Common myeloid progenitor, CD34-positive (primary cell): Measurements from ENCODE around the gene MTHFD1L.

ENCODE experiments used
- CTCF ChIA-PET: fragments of 350-600 bp; sonication (Branson Sonifier 250); formaldehyde crosslinking; loops from one replicate; lab custom pipeline; 2021; ENCODE audit warnings: antibody characterized with exemption; lab: Charles Lee
- POLR2A ChIA-PET: fragments of 350-600 bp; sonication (Branson Sonifier 250); formaldehyde crosslinking; loops from one replicate; lab custom pipeline; 2021; ENCODE audit warnings: antibody characterized with exemption; lab: Charles Lee
- DNase-seq, 3 donors: peaks; one replicate each; pipeline versions ENCODE4 v3.0.0 to v3.0.0-alpha.2; 2013
- H3K27ac ChIP-seq, 2 experiments: 1 replicate in 1 of 2; 2 replicates in 1 of 2; pipeline ENCODE4 v1.7.0; 2013; ENCODE audit warnings: inconsistent platforms in 2 of 2, low read length in 2 of 2, mild to moderate bottlenecking in 2 of 2, low read depth in 1 of 2, moderate library complexity in 1 of 2; ENCODE audit not compliant: severe bottlenecking in 2 of 2, insufficient read depth in 1 of 2, poor library complexity in 1 of 2
- H3K27me3 ChIP-seq, 5 experiments: replicated peaks in 2 of 5; 1 replicate in 3 of 5; 2 replicates in 2 of 5; pipeline versions ENCODE4 v1.6.1 to v1.7.0; 2013; ENCODE audit warnings: low read length in 4 of 5, mild to moderate bottlenecking in 2 of 5, moderate library complexity in 2 of 5, inconsistent platforms in 1 of 5; ENCODE audit not compliant: insufficient read depth in 5 of 5, control insufficient read depth in 4 of 5
- H3K36me3 ChIP-seq, 4 experiments: 1 replicate in 2 of 4; 2 replicates in 2 of 4; pipeline versions ENCODE4 v1.6.1 to v1.7.0; 2013; ENCODE audit warnings: low read length in 3 of 4, control low read depth in 1 of 4, mild to moderate bottlenecking in 1 of 4; ENCODE audit not compliant: control insufficient read depth in 4 of 4, insufficient read depth in 4 of 4
- H3K4me1 ChIP-seq, 4 experiments: 1 replicate in 3 of 4; 2 replicates in 1 of 4; pipeline versions ENCODE4 v1.6.1 to v1.7.1; 2013; ENCODE audit warnings: low read length in 3 of 4, mild to moderate bottlenecking in 3 of 4, control low read depth in 1 of 4, inconsistent platforms in 1 of 4, moderate library complexity in 1 of 4; ENCODE audit not compliant: control insufficient read depth in 4 of 4, insufficient read depth in 4 of 4; ENCODE audit errors: control extremely low read depth in 1 of 4
- H3K4me3 ChIP-seq, 7 experiments: 1 replicate in 4 of 7; 2 replicates in 3 of 7; pipeline versions ENCODE4 v1.5.1 to v1.7.0; 2013; ENCODE audit warnings: mild to moderate bottlenecking in 7 of 7, low read length in 6 of 7, moderate library complexity in 6 of 7, inconsistent platforms in 2 of 7, low read depth in 2 of 7, control low read depth in 1 of 7; ENCODE audit not compliant: insufficient read depth in 4 of 7, control insufficient read depth in 1 of 7; ENCODE audit errors: extremely low read depth in 1 of 7
- H3K9me3 ChIP-seq, 5 experiments: 1 replicate in 4 of 5; 2 replicates in 1 of 5; pipeline versions ENCODE4 v1.6.1 to v1.7.1; 2013; ENCODE audit warnings: low read length in 4 of 5, mild to moderate bottlenecking in 2 of 5, inconsistent platforms in 1 of 5, low read depth in 1 of 5, moderate library complexity in 1 of 5; ENCODE audit not compliant: control insufficient read depth in 4 of 5, insufficient read depth in 2 of 5; ENCODE audit errors: control extremely low read depth in 1 of 5
- WGBS: methylation state at CpG from one replicate; pipeline ENCODE4 v1.1.5; 2013; ENCODE audit not compliant: insufficient coverage; 5-methylcytosine and 5-hydroxymethylcytosine counted together

MTHFD1L gene

GRCh38 chr6:150937132-150937906 is 71.8 kb downstream of the MTHFD1L start:
- H3K27ac ChIP-seq = no peak overlapping the region
- H3K9me3 ChIP-seq = no peaks in the 10 kb centered on the region
- POLR2A ChIA-PET = no interaction called here
- WGBS = 97% methylated on average over 21 of the region's 26 CpGs
- CTCF ChIA-PET = no interaction called here
- no peaks in the 10 kb centered on the region for H3K27me3 ChIP-seq
- H3K4me1 ChIP-seq = no peaks in the 10 kb centered on the region
- H3K36me3 ChIP-seq = peaks cover 6 to 63% (median 27%) of the 10 kb centered on the region in 4 experiments
- no peak for DNase-seq
- H3K4me3 ChIP-seq = no peak overlapping the region

GRCh38 chr6:150939399-150939798 is 73.9 kb downstream of the MTHFD1L start:
- DNase-seq = no peak
- Histone ChIP-seq H3K27ac (no peak overlapping the region), H3K27me3 (no peaks in the 10 kb centered on the region), H3K36me3 (peaks cover 4 to 54% (median 24%) of the 10 kb centered on the region in 4 experiments), H3K9me3 (no peaks in the 10 kb centered on the region), H3K4me1 (no peaks in the 10 kb centered on the region), H3K4me3 (no peak overlapping the region)
- WGBS = 97% methylated on average over 4 of the region's 5 CpGs
- ChIA-PET POLR2A (interaction anchor here (0.7 kb wide), 1 partner anchor 347 kb away, joined by 3 read pairs; no protein-coding TSS in a partner anchor), CTCF (no interaction called here)

- Histone ChIP-seq H3K4me1 (no peaks in the 10 kb centered on the region), H3K36me3 (peaks cover 5 to 62% (median 28%) of the 10 kb centered on the region in 4 experiments), H3K27ac (no peak overlapping the region), H3K4me3 (no peak overlapping the region), H3K27me3 (no peaks in the 10 kb centered on the region), H3K9me3 (no peaks in the 10 kb centered on the region)
- POLR2A ChIA-PET = no interaction called here
- WGBS = 97% methylated on average over 6 of the region's 7 CpGs
- CTCF ChIA-PET = no interaction called here
- DNase-seq = no peak
These were observed 75.4 kb downstream of the MTHFD1L start for GRCh38 chr6:150940941-150941340.

- ChIA-PET CTCF (no interaction called here), POLR2A (no interaction called here)
- no peaks in the 10 kb centered on the region for H3K27me3 ChIP-seq
- no peak for DNase-seq
- H3K36me3 ChIP-seq = peaks cover 8 to 61% (median 35%) of the 10 kb centered on the region in 4 experiments
- WGBS = 96% methylated on average over 9 of the region's 11 CpGs
- no peak overlapping the region for H3K27ac ChIP-seq
- H3K9me3 ChIP-seq = no peaks in the 10 kb centered on the region
- H3K4me1 ChIP-seq = no peaks in the 10 kb centered on the region
- H3K4me3 ChIP-seq = no peak overlapping the region
These were observed 84.0 kb downstream of the MTHFD1L start for GRCh38 chr6:150949526-150949925.

GRCh38 chr6:150953851-150954250 is 88.3 kb downstream of the MTHFD1L start:
- Histone ChIP-seq H3K27me3 (no peaks in the 10 kb centered on the region), H3K4me3 (no peak overlapping the region), H3K27ac (no peak overlapping the region), H3K9me3 (no peaks in the 10 kb centered on the region), H3K4me1 (no peaks in the 10 kb centered on the region), H3K36me3 (peaks cover 4 to 62% (median 33%) of the 10 kb centered on the region in 4 experiments)
- DNase-seq = no peak
- CTCF ChIA-PET = no interaction called here
- POLR2A ChIA-PET = no interaction called here
- WGBS = 100% methylated on average over 2 of the region's 5 CpGs

- no peaks in the 10 kb centered on the region for H3K27me3 ChIP-seq
- H3K36me3 ChIP-seq = peaks cover 4 to 53% (median 29%) of the 10 kb centered on the region in 4 experiments
- H3K9me3 ChIP-seq = no peaks in the 10 kb centered on the region
- WGBS = 95% methylated on average over 4 of the region's 4 CpGs
- H3K27ac ChIP-seq = no peak overlapping the region
- no peak overlapping the region for H3K4me3 ChIP-seq
- POLR2A ChIA-PET = interaction anchor here (0.6 kb wide), 1 partner anchor 506 kb away, joined by 3 read pairs; no protein-coding TSS in a partner anchor
- CTCF ChIA-PET = interaction anchor here (1.4 to 1.5 kb wide), 2 partner anchors 17 to 67 kb away, joined by 3 to 4 read pairs; no protein-coding TSS in a partner anchor
- H3K4me1 ChIP-seq = no peaks in the 10 kb centered on the region
- DNase-seq = no peak
These were observed 93.7 kb downstream of the MTHFD1L start for GRCh38 chr6:150959166-150959565.

GRCh38 chr6:150962436-150962835 is 96.9 kb downstream of the MTHFD1L start:
- no peak for DNase-seq
- POLR2A ChIA-PET = no interaction called here
- Histone ChIP-seq H3K4me1 (no peaks in the 10 kb centered on the region), H3K4me3 (no peak overlapping the region), H3K27ac (no peak overlapping the region), H3K36me3 (peaks cover 6 to 54% (median 30%) of the 10 kb centered on the region in 4 experiments), H3K9me3 (no peaks in the 10 kb centered on the region), H3K27me3 (no peaks in the 10 kb centered on the region)
- CTCF ChIA-PET = no interaction called here
- WGBS = no CpG with 5 or more reads among the region's 2 CpGs
